ENCODE data around the gene TRIM31.

TRIM31 gene

DNA sequence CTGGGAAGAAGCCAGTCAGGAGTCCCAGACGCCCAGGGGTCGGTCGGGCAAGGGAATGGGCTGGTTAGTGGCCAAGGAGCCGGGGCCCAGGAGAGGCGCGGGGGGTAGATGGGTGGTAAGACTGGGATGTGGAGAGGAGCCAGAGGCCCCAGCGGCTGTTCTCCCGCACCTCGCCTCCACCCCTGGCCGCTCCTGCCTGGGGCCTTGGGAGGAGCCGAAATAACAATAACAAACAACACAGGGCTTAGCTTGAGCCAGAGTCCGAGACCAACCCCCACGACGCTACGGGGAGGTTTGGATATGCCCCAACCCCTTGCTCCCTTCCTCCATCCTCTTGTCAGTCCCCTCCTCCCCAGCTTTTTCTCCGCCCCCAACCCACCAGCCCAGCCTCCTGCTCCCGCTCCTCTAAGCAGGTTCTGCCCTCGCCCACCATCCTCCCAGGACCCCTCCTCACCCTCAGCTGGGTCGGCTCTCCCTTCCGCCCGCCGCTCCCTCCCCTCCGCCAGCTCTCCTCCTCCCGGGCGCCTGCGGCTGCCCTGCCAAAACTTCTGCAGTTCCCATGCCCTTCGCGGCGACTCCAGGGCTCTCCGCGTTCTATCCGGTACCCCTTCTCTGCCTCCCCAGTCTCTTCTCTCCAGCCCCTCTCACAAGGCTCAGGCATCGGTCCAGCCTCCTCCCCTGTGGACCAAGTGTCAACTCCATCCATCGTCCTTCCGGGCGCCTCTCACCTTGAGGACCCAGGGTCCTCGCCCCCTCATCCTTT, 38.4 kb downstream of the TRIM31 start:
- no peak for DNase-seq

DNA sequence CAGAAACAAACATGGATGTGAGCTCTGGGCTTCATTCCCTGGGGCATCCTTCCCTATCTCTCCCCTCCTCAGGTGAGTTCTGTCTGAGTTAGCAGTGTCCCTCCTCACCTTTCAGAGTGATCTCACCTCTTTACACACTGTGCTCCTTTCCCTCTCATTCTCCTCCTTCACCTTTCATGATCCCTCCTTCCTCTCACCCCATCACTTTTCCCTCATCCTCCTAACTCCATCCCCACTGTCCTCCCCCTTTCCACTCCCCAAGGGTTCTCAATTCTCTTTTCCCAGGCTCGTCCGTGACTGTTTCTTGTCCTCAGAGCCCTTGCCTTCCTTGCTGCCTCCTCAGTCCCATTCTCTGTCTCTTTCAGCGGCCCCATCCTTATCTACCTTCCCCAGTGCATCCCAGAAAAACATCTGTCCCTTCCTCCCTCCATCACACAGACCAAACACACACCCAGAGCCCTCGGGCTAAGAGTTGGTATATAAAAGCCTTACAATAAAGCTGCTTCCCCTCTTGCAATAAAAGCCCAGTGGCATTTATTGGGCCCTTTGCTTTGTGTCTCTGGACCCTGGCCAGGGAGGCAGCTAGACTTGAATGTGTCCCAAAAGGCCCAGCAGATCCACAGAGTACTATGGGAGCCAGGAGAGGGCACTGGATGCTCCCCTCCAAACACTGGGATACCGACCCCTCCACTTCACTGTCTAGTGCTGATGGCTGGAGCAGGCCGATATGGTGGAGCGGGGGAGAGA, 39.2 kb downstream of the TRIM31 start:
- DNase-seq: no peak

DNA sequence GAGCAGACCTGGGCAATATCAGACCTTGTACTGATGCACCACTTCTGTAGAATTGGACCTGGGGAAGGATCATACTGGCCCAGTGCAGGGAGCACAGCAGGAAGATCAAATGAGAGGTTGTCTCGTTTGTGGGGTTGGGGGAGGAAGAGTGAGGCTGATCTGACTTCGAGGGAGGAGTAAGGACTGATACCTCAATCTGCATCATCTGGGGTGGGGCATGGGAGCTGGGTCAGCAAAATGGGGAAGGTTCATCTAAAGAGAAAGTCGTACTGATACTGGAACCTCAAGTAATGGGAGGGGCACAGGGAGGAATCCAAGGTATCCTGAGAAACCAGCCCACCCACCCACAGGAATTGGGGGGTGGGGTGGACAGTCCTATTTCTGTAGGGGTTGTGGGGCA, 41.0 kb downstream of the TRIM31 start:
- no peak for DNase-seq

DNA sequence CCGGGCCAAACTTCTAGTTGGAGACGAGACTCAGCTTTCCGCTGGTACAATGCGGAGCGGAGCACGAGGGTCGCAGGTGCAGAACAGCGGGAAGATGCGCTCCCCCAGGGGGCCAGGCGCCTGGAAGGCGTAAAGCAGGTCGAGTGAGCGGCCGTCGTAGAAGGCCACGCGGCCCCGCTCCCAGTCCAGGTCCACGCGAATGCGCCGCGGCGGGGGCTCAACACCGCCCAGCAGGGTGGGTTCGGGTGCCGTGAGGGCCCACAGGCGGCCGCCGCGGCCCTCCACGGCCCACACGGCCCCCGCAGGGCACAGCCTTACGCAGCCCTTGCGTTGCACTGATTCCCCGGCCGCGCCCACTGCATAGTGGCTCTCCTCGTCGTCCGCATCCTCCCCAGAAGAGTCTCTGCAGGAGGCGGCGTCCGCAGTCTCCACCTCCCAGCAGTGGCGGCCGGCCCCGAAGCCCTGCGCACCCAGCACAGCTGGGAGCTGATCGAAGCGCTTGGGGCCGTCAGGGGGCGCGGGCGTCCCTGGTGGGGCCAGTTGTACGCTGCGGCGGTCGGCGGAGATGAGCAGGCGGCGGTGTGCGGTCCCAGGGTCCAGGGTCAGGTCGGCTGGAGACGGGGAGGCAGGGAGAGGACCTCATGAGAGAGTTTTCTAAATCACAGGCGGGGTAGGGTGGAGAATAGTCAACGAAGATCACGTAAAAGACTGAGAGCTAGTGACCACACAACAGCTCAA, 41.6 kb downstream of the TRIM31 start:
- DNase-seq: no peak

DNA sequence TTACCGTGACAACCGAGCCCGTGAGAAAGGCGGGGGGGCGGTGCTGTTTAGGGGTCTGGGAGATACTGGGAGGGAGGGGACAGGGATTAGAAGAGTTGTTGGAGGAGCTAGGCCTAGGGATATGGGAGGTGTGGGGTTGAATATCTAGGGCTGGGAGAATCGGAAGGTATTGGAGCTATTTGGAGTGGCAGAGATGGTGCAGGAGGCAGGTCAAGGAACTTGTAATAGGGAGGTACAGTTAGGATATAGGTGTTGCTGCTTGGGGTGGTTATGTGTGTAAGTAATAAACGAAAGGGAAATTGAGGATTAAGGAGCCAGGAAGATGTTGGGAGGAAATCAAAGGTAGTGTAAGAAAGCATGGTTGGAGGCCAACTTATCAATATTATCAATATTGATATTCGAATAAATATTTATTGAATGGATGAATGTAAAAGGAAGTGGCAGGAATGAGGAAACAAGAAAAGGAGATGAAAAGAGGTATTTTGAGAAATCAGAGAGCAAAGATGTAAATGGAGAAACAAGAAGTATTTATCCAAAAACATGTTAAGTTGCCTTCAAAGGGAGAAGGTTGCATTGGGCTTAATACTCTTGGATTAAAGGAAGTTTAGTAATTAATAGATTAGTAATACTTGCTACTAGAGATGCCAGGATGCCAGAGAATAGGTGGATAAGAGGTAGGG, 45.3 kb downstream of the TRIM31 start:
- DNase-seq: no peak

DNA sequence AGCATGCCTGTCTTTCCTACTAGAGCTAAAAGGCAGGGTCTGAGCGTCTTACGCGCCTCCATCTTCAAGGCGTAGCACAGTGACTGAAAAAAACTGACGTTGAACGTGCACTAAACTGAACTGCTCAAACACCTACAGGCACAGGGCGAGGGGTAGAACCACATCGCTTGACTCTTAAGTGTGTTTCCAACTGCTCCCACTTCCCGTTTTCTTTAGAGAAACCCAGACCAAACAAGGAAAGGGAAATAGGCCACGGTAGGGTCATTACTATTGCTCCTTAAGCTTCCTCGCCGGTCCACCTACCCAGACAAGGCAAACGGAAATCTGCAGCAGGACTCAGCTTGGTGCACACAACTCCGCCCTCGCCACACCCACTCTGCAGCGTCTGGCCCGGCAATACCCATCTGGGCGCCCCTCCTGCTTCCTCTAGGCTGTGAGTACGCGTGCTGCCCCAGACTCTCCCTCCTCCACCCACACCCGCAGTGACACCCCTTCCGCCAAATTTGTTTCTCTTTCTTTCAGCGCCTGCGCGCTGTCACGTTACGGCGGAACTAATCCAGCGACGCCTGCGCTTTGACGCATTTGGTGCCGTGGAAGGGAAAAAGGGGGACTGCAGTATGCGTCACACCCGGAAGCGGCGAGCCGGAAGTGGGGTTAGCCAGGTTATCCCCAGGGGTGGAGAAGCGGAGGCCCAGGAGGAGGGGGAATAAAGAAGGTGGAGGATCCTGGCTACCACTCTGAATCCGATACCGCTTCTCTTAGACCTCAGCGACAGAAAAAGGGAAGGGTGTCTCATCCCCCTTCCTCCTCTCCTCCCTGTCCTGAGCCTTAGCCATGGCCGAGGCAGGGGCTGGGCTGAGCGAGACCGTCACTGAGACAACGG, 46.1 kb downstream of the TRIM31 start, which contains the start of gene PPP1R11:
TSS of gene PPP1R11 (plus strand) at position 622 of the 883 bp plus-strand sequence. CDS start at position 835, 213 bp downstream.
- peak; percentile 99 for DNase-seq

DNA sequence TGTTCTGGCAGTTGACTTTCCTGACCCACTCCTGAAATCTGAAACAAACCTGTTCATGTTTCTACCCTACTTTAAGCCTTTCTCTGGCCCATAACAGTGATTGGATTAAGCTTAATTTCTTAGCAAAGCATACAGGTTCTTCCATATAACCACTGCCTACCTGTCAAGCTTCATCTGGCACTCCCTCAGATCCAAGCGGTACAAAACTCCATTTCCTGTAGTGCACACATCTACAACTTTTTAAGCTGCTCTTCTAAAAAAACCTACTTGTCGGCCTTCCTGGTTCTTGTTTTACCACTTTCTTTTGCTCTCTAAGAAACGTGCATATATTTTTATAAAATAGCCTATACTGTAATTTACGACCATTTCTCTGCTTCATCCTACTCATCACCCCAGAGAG, 46.8 kb downstream of the TRIM31 start:
- DNase-seq: no peak

DNA sequence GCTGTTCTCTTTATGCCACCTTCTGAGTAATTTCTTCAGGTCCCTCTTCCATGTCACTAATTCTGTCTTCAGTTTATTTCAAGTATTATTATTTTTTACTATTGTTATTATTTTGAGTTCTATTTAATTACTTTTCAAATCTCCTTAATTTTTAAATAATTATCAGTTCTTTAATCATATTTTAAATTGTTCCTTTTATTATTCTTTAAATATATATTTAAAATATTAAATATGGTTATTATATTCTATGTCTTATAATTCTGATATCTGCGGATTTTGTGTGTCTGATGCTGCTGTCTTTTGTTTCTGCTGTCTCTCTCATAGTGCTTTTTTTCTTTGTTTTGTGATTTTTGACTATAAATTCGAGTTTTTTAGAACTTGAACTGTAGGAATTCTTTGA, 49.6 kb downstream of the TRIM31 start:
- DNase-seq: no peak

DNA sequence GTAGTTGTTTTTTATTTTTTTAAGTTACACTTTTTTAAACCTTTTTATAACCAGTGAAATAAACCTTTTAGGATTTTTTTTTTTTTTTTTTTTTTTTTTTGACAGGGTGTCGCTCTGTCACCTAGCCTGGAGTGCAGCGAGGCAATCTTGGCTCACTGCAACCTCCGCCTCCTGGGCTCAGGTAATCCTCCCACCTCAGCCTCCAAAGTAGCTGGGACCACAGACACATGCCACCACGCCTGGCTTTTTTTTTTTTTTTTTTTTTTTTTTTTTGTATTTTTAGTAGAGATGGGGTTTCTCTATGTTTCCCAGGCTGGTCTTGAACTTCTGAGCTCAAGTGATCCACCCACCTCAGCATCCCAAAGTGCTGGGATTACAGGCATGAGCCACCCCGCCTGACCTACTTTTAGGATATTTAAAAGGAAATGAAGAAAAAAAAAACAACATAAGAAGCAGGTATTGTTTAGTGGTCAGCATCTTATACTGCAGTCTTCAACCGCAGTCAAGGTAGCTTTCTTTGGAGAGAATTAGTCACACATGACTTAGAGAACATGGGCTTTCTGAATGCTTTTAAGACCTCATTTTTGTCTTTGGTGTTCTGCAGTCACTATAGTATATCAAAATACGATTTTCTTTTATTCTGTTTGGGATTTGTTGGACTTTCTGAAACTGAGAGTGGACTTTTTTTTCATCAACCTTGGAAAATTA, 50.3 kb downstream of the TRIM31 start:
- no peak for DNase-seq

DNA sequence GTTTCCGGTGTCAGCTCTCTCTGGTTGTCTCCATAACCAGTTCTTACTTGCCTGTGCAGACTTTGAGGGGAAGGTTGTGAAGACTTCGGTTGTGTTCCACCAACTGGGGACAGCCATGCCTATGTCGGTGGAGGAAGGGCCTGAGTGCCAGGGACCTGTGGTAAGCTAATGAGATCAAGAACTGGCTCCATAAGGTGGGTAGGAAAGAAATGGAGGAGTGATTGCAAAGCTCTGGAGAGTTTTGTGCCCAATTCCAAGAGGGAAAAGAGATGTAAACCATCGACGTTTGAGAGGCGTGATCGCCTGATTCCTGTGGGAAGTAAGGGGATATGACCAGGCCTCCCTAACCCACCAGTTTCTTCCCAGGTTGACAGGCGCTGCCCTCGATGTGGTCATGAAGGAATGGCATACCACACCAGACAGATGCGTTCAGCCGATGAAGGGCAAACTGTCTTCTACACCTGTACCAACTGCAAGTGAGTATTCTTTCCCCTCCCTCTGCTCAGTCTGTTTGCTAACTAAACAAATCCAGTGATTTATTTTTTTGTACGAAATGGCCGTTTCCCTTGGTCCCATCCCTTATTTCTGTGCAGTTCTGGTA, 50.9 kb downstream of the TRIM31 start:
- no peak for DNase-seq

DNA sequence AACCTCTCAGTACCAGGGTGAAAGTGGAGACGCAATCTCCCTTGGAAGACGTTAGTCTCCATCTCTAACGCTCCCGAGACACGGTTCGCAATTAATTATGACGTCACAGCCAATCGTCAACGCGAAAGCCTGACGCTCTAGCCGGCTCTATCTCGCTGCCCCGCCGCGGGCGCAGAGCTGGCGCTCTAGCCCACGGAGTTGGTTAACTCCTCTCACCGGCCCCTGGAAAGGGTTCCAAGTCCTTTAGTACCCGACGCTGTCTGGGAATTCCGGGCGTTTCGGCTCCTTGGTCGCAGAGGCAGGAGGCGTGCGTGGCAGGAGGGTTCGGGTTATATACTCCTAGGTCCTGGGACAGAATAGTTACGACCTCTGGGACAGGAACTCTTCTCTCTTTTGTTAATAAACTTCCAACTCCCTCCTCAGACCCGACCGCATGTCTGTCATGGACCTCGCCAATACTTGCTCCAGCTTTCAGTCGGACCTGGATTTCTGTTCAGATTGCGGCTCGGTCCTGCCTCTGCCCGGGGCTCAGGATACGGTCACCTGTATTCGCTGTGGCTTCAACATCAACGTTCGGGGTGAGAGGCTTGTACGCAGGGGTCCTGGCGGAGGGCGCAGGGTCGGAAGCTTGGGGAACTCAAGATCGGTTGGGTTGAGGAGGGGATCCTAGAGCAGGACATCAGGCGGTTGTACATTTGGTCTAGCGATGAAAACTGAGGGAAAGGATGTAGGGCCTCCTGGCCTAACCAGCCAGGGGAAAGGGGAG, 51.6 kb downstream of the TRIM31 start, which contains the start of gene POLR1H:
TSS of gene POLR1H (plus strand) at position 174 of the 766 bp plus-strand sequence. CDS start at position 434, 260 bp downstream.
- DNase-seq: peak; percentile 85

DNA sequence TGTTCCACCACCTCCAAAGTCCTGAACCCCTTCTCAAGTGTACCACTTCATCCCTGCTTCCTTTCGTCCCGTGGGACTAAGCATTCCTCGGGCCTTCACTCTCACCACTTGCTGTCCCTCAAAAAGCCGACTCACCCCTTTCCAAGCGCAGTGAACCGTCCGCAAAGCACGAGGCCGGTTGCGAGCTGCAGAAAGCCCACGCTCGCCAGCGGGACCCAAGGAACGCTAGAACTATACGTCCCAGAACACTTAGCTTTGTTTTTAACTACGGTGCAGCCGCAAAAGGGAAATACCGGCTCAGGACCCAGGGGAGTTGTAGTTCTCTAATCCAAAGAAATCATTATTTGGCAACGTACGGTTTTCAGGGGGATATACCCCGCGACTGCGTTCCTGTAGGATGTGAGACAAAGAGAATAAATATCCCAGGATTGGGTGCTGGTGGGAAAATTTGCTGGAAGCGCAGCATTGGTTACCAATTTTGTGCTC, 52.2 kb downstream of the TRIM31 start:
- peak; percentile 40 for DNase-seq

DNA sequence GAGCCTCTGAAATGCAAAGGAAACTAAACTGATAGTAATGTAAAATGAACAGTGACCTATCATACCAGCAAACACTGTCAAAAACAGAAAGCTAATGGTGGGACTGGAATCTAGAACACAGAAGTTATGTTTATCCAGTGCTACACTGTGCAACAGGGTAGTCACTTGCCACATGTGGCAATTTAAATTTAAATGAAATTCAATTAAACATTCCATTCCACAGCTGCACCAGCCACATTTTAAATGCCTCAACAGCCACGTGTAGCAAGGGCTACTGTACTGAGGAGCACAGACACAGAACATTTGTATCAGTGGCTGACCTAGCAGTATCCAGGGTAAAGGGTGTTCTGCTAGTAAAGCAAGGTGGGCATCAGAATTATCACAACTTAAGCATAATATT, 57.4 kb downstream of the TRIM31 start:
- no peak for DNase-seq

DNA sequence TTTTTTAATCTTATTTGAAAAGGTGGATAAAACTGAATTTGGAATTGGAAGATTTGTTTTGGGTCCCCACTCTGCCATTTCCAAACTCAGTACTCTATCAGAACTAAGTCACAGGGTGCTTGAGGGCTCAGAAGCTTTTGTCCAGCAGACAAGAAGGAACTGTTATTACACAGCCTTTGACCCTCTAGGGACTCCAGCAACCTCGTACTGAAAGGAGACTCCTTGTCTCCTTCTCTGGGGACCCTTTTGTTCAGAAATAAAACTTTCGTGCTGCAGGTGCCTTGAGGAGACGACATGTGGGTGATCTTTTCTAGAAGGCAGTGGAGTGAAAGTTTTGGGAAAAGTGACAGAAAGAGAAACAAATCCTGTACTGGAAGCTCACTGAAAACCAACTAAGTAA, 59.2 kb downstream of the TRIM31 start:
- no peak for DNase-seq

Measured in activated naive CD4-positive, alpha-beta T cell treated with anti-CD3 and anti-CD28 coated beads, Interleukin-2, amount 50 U/mL, for 16 hours (primary cell).